Stimulated activated naive CD8-positive, alpha-beta T cell treated with anti-CD3 and anti-CD28 coated beads, Interleukin-15, Interleukin-2, amounts not matched to agents 100 U/mL and 50 U/mL, for 24 hours (primary cell): ENCODE measurements around the gene FAM107B.

Source experiments
- ATAC-seq: fragments of 150-1000 bp; cut with Tn5 transposase; one replicate; pipeline ENCODE4 v1.10.0; 2021
- DNase-seq: peaks from one replicate; pipeline ENCODE4 v3.0.0; 2021

The FAM107B gene

DNA sequence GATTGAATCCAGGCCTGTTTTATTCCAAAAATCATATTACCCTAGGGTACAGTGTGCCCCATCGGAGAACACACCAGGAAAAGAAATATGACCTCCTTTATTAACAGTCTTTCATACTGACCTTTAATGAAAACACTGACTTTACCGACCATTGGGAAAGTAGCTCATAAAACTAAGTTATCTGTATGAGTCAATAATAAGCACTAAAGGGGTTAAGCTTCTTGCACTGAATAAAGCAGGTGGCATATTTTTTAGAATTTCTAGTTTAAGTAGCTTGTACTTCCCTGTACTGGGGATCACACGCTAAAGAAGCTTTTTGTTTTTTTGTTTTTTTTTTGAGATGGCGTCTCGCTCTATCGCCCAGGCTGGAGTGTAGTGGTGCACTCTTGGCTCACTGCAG is 199.8 kb downstream of the FAM107B start:
- ATAC-seq (no peak), DNase-seq (no peak)

DNA sequence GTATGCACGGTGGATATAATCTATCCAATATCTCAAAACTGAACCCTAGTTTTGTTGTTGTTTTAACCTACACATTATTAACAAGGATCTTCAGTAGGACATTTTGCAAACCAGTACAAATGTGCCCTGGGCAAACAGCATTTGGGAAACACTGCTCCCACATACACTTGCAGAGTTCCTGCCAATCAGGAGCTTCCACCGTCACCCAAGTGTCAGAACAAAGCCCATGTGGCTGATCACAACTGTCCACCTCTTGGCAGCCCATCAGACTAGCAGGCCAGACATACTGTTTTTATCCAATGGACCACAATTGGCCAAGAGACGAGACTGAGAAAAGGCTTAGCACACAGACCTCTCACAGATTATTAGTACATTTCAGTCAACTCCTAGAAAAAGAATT is 200.4 kb downstream of the FAM107B start:
- ATAC-seq = no peak
- DNase-seq = no peak

DNA sequence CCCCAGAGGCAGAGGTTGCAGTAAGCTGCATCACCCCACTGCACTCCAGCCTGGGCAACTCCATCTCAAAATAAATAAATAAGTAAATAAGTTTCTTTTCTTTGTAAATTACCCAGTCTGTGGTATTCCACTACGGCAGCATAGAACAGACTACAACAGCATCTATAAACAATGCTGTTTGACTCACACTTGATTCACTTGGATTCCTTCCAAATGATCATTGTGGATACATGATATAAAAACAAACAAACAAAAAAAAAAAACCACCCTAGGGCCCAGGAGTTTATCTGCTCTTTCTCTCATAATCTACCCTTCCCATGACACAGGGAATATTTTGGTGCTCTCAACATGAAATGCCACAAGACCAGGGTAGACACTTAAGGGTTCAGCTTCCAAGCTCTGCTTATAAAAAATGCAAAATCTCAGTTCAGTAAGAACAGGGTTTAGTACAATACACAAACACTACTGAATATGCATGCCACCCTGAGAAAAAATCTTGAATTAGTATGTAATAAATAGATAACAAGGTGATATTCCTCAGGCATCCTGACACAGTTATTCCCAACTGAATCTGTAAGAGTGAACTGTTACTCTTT is 200.9 kb downstream of the FAM107B start:
- ATAC-seq (no peak), DNase-seq (no peak)

DNA sequence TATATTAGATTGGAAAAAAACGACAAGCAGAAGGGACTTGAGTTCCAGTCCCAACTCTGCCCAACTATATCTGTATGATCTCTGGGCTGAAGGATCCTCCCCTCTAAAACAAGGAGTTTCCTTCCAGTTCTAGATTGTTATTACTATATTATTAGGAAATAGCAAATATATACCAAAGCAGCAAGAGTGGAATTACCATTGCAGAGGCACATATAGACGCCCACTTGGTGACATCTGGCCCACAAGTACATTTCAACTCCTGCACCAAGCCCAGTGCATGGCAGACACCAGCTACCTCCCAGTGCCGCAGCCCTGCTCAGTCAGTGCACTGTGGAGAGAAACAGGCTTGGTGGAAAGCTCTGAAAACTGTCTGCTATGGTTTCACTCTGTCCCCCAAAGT is 201.9 kb downstream of the FAM107B start:
- DNase-seq = no peak

DNA sequence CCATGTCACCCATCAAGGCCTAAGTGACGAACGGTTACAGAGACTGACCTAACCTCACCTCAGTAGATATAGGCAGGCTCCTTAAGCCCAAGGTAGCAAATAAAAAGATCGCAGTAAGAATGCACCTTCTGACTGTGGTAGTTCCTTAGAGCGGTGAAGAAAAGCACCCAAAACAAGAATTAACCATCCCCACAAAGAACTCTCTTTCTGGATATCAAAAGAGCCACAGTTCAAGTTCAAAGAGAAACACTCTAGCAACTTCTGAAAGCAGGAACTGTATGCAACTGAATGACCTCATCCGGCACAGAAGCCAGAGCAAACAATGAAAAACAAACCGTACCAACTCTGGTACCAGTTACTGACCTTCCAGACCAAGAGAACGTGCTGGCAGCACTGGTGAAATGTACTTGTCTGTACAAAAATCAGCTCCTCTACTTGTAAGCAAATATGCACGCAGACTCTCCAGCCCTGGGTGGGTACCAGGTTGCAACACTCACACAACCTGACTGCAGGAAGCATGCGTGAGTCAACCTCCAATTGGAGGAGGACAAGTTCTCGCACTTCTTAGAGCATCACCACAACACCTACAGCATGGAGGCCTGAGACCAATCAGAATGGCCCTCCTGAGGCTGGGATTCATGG is 202.7 kb downstream of the FAM107B start:
- peak; percentile 78 for ATAC-seq
- DNase-seq = peak; percentile 51

More for the DNA sequence above, 201.9 kb downstream of the FAM107B start:
- no peak for ATAC-seq

DNA sequence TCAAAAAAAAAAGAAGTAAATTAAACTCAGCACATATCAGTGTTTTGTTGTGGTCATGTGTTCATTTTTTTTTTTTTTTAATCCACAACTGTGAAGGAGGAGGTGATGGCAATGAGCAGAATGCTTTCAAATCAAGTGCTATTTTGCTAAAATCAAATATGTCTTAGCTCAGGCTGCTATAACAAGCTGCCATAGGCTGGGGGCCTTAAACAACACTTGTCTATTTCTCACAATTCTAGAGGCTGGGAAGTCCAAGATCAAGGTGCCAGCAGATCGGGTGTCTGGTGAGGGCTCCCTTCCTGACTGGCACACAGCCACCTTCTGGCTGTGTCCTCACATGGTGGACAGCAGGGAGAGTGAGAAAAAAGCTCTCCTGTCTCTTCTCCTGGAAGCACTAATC is 203.9 kb downstream of the FAM107B start:
- ATAC-seq (no peak), DNase-seq (no peak)

DNA sequence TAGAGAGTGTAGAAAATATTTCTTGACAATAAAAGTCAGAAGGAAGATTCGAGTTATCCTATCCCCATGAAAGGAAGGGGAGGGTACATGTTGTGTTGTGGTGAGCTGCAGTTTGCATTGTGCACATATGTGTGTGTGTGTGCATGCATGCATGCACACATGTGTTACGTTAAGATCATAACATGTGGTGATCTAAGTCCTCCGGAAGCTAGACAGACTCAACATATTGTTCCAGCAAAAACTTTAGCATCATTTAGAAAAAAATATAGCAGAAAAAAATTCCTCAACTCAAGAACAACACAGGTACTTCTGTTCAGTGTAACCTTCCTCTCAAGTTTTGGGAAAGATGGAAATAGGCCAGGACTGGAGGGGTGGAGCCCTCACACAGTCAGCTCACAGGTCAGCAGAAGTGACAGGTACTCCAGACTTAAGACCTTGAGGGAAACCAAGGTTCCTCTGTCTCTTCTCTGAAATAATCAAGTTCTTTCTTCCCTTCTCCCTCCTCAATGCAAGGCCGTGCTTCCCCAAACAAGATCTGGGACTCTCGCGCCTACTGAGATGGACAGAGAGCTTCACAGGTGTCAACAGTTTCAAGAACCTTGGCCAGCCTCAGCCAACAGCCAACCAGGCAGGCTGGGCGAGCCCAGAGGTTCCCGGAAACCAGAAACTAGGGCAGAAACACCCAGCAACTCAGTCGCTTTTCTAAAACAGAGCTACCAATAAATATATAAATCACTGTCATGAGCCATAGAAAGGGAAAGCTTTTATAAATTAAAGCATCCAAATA is 205.2 kb downstream of the FAM107B start:
- no peak for ATAC-seq
- no peak for DNase-seq

DNA sequence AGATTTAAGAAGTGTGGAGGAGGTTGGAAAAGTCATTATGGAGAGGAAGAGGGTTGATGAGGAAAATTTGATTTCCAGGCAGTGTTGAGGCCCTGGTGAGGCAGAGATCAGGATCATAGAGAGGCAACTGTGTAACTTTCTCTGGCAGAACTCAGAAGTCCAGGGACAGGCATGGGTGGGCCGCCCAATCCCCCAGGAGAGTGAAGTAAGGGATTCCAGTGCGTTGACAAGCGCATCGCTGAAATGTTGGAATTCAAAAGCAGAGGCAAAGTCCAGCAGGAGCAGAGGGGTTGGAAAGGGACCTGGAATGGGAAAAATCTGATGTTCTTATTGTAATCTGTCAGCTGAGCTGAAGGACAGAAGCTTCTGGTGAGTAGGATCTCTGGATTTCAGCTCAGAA is 207.3 kb downstream of the FAM107B start:
- DNase-seq (no peak), ATAC-seq (no peak)

DNA sequence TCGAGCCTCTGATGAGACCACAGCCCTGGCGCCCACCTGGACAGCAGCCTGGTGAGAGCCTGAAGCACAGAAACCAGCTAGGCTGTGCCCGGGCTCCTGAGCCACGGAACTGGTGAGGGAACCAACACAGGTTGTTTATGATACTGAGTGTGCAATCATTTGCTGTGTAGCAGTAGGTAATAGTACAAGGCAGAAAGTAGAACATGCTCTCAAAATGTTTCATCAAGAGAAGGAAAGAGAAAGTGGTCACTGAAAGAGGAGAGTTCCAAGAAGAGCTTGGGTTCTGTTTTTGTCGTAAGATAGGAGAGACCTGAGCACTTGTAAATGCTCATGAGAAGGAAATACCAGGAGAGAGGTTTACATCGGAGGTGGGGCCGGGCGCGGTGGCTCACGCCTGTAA is 208.2 kb downstream of the FAM107B start:
- DNase-seq = no peak
- ATAC-seq = no peak

DNA sequence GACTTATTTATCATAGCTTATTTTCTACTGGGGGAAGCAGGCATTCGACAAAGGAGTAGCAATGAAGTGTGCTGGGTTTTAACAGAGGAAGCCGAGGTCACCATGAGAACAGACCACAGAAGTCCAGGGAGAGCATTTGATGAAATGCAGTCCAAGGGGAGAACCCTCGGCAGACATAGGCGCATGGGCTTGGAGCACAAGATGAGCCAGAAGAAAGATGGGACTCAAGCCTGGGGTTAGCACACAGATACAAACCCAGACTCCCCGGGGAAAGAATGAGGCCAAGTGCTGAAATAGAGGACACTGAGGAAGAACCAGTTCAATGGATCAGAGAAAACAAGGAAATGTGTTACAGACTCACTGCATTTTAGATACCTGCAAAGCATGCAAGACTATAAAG is 209.5 kb downstream of the FAM107B start:
- ATAC-seq (no peak), DNase-seq (no peak)

DNA sequence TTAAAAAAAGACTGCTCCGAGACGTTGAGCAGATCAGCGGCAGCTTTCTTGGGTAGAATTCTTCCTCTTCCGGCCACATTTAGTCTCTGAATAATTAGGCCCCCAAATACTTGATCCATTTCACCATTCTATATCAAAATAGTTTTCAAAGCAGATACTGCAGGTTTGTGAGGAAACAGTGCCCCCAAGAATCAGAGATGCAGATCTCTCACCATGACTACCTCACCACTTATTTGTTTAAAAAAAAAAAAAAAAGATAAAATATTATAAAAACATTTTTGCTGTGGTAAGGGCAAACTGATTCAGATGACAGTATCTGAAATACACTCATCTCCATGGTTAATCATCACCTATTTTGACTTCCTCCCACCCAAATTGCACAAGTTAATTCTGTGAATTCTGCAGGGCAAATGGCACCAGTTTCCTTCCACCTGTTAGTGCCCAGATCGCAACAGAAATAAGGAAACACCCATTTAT is 210.4 kb downstream of the FAM107B start:
- peak; percentile 50 for ATAC-seq
- no peak for DNase-seq

DNA sequence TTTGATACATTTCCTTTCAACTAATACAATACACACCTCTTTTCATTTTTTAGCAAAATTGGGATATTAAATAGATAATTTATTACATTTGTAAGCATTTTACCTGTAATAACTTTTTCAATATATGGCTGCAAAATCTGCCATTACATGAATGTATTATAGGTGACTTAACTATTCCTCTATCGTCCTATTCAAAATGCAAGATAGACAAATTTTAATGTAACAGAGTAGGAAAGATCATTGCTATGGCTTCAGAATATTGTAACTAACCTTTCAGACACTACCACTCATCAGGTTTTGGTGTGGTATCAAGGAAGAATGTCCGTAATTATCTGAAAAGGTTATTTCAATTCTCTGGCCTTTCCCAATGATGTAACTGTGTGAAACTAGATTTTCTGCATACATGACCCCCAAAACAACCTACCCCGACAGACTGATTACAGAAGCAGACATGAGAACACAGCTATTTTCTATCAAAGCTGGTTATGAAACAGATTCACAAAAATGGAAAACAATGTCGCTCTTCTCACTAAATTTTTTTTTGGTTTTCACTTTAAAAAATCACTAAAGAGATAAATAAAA is 211.2 kb downstream of the FAM107B start:
- ATAC-seq (no peak), DNase-seq (no peak)

DNA sequence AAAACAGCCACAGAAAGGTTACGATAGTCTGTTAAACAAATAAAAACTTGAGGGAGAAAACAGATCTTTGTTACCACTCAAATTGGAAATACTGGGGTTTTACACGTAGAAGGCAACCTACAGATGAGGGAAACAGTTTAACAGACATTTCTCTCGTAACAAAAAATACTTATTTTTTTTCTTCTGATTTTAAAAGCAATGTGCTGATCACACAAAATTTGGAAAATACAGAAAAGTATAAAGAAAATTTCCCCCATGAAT is 211.7 kb downstream of the FAM107B start:
- DNase-seq (no peak), ATAC-seq (no peak)

DNA sequence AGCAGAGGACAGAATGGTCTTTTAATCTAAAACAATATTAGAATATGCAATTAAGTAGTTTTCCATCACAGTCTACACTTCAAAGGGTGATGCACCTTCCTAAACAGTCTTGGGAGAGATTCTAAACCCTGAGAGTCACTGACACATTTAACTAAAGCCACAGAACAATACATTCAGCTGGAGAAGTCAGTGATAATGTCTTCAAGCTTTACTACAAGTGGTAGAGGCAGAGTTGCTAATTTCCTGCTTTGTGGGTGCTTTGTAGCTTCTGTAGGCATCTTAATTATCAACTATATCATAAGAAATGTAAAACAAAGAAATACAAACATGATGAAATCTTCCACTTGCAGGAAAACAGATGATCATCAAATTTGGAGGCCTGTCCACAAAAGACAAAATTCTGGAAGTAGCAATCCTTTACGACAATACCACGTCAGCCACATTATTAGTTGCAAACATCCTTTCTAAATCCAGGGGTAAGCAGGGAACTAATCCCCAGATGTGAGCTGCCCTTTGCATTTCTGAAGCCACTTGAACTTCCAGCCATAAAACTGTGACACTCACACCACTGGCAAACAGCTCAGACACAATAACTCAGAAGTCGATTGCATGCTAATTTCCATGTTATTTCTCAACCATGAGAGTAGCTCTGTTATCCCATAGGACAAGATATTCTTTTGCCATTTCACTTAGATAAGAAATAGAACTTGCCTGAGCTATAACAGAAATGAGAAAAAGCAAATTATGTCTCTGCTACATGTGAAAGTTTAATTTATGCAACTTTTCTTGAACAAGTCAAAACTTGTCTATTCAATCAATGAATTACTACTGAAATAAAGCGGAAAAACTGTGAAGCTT is 212.2 kb downstream of the FAM107B start:
- DNase-seq (no peak), ATAC-seq (peak; percentile 44)

DNA sequence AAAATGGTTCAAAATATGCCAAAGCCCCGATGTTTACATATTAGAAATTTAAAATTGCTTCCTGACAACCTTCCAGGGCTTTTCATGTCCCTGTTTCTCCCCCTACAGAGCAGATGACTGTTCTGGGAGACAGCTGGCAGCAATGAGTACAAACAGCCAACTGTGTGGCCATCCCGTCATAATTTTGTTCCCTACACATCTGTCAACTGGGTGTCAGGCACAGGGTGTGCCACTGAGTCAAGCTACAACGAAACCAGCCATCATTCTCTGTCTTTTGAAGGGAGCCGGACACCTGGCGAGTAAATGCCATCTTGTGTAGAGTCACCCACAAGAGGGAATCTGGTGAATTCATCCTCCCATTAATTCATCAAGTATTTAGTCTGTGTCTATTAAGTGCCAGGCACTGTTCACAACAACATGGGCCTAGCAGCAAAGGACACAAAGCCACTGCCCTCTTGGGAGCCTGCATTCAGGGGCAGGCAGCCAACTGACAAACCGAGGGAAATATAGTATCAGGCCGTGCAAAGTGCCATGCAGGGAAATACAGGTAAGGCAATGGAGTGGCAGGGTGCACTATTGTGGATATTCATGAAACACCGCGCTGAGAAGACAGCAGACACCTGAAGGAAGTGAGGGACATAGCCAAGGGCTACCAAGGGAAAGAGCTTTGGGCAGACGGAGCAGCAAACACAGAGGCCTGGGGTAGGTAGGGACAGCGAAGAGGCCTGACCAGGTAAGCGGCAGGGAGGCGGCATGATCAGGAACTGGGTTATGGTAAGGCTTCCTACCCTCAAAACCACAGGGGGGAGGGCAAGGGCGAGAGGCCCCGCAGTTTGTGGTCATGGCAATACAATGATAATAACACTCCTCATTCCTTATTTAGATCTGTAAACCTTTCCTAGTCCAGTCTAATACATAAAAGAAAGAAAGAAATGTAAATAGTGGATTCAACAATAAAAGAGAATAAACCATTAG is 213.6 kb downstream of the FAM107B start:
- peak; percentile 55 for DNase-seq
- peak; percentile 4 for ATAC-seq

DNA sequence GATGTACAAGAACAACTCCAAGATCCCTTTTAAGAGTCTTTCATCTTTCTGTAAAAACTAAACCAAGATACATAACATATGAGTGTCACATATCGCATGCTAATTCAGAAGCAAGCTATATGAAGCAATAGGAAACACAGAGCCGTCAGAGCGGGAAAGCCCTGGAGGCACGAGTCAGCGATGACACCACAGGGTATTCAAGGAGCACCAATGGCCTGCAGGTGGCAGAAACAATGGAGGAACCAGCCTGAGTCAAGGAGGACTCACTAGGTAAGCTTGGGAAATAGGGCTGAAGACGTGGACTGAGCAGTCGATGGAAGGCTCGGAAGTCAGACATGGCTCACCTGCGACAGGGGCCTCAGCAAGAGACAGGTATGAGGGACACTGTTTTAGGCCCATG is 214.4 kb downstream of the FAM107B start:
- DNase-seq = peak; percentile 68
- peak; percentile 67 for ATAC-seq

DNA sequence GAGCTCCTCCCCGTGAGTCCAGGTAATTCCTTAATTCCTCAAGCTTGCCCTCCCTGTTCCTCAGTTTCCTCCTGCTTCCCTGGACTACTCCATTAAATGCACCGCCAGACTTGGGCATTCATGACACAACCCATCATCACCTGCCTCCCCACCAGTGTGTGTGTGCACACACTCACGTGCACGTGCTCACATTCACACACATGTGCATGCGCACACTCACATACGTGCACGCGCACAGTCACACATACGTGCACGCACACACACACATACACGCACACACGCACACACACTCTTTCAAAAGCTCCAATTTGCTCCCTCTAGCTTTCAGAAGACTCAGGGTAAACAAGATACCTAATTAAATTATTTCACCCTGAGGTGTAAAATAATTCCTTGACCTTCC is 216.7 kb downstream of the FAM107B start:
- DNase-seq (no peak), ATAC-seq (no peak)

DNA sequence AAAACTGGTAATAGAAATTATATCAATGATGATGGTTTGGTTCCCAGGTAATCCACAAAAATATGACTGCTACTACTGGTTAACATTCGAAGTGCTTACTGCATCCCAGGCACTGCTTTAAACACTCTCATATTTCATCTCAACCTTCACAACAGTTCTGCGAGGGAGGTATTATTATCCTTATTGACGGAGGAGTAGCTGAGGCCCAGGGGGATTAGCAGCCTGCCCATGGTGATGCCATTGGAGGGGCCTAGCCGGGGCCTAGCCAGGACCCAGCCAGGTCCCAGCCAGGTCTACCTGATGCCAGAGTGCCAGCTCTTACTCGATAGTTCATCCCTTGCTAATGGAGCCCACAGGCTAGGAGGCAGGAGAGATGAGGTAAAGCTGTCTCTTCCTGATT is 217.1 kb downstream of the FAM107B start:
- ATAC-seq (no peak), DNase-seq (no peak)

DNA sequence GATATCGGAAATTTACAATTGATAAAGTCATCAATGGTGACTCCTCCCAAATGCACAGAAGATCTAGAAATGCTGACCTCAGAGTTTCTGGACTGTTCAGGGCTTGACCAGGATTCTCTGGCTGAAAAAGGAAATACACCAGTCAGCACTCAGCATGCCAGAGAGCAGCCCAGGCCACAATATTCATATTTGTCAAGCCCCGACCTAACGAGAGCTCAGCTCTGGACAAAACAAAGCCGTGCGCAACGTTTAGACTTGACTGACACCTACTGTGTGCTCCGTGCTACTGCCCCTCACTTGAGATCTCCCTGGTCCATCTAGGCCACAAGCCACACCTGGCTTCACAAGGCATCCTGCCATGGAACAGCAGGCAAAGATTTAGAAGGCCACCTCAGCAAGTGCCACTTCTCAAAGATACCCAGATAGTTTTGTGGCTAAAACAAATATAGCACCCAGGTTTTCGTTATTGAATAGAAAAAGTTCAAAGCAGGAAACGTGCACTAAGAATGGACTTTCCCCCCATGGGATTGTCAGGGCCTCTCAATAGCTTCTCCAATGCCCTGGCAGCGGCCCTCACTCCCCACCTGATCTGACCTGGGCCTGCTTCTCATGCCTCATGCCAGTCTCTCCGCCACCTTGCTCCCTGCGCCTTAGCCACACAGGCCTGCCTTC is 218.3 kb downstream of the FAM107B start:
- DNase-seq = no peak
- ATAC-seq = peak; percentile 29

DNA sequence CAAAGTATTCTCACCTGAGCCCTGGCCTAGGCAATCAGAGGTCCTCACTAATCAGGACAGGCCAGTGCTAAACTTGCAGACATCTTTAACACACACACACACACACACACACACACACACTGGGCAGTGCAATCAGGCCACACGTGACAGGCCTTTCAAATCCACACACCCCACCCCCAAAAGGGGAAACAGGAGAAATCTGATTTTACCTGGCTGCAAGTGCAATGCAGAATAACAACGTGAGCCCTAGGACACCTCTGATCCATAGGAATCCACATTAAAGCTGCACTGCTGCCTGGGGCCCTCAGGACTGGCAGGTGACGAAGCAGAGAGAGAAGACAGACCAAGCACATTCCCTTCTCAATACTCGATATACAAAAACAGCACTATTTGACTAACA is 218.9 kb downstream of the FAM107B start:
- no peak for ATAC-seq
- no peak for DNase-seq
